HG03571 (cell line): ENCODE measurements around the gene ETV3L.

ENCODE experiments used
- ATAC-seq: cut with Tn5 transposase; IDR thresholded peaks from one replicate; pipeline ENCODE4 v1.9.1; 2021; ENCODE audit not compliant: unreplicated experiment

The ETV3L gene

DNA sequence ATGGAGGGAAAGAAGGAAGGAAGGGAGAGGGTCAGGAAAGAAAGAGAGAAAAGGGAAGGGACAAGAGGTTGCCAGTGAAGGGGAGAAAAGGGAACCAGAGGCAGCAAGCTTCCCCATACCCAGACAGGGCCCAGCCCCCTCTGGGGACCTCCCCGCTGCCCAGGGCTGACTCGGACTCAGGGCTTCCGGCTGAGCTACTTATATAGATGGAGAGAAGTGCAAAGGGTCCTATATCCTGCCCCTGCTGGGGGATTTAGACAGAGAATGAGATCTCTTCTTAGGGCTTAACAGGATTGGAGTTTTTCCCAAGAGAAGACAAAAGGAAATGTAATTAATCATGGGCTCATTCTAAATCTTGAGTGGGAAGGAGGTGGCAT lies at the start of gene ETV3L:
TSS of gene ETV3L (minus strand) at position 176 of the 377 bp plus-strand sequence. CDS start 285 bp downstream, outside the sequence.
- no peak for ATAC-seq

GRCh38 chr1:157147906-157148700 lies 48.5 kb upstream of the ETV3L start:
- ATAC-seq, result no peak

GRCh38 chr1:157147037-157147436 lies 47.4 kb upstream of the ETV3L start:
- no peak for ATAC-seq

DNA sequence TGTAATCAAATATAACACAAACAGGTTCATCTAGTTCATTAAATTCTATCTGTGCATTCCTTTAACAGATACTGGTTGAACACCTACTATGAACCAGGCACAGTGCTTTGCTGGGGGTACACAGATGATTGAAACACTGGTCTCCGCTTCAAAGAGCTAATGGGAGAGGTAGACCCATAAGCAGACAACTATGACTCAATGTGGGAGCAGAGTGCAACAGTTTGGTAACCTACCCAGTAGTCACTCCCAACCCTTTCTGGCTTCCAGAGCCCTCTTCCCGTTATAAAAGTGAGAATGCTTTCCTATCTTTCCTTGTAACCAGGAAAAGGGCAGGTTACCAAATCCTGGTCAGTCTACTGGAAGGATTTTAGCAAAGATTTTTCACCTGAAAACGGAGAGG lies 46.6 kb upstream of the ETV3L start:
- ATAC-seq, result no peak

DNA sequence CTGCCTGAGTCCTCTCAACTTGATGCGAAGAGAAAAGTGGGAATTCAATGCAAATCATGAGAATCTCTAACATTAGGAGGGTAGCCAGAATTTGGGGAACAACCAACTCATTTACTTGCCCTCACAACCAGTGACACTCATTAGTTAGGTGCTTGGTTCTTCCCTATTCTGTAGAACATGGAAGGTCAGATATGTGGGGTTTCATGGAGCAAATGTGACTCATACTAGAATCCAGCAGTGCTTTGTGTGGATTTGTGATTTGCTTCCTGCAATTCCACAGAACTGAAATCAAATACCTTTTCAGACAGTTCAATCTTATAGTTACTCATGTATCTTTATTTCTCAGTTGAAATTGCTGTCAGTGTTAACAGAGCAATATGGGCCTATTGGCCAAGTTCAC lies 45.5 kb upstream of the ETV3L start:
- no peak for ATAC-seq

DNA sequence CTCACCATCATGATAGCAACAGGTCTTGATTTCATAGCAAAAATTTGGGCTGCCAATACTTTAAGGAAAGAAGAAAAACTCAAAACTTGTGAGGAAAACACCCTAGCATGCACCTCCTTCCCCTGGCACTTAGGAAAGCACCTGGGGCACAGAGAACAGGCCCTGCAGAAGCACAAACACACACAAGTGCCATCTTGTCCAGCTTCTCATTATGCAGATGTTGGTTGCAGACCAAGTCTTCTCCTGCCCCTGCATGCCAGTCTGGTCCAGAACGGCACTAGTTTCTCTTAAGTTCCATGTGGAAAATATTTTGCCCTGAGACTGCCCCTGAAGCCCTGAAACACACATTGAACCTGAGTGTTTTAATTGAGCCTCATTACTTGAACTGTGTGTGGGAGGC lies 44.9 kb upstream of the ETV3L start:
- ATAC-seq, result no peak

DNA sequence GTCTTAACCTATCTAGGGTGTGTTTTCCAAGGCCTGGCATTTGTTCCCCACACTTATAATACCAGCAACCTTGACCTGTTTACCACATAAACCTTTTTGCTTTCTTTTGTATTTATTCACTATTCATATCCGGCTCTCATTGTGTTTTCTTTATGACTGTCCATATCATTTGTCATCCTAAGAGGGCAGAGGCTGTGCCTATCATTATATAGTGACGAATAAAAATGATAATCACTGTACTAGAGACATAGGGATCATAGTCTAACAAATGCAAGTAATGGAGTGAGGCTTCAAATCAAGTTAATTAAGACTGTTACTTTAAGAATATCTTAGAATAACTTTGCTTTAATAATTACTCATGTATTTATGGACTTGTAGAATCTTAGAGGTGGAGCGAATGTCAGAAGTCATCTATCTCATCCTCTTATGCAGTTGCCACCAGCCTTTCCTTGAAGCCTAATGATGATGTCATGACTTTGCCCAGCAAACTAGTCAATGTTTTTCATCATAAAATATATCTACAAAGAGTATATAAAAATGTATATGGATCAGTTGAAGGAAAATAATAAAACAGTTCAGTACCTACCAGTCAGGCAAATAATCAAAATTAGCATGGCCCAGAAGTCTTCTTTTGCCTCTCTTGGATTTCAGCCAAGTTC lies 43.3 kb upstream of the ETV3L start:
- ATAC-seq, result no peak

- no peak for ATAC-seq
Observed at GRCh38 chr1:157142201-157142600, 42.6 kb upstream of the ETV3L start.

DNA sequence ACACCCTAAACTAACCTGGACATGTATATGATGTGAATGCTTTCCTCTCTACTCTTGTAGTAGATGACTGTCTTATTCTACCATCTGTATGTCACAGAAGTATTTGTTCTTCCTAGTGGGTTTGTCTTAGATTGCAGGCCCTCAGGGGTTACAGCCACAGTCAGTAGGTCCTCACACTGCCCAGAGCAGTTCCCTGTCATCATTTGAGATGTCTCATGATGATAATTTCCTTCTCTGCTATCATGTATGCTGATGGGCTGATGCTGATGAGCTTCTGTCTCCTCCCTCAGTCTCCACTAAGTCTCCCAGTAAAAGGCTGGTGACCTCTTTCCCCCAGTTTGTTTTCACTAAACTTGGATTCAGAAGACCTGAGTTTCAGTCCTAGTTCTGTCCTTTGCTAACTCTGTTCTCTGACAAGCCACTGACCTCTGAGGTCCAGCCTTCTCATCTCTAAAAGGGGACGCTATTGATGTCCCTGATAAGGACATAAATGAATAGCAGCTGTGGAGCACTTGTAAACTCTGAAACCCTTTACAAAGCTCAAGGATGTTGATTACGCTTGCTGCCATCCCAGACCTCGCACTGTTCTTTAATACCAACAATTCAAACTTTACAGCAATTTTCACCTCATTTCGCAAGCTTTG lies 41.7 kb upstream of the ETV3L start:
- ATAC-seq, result no peak

GRCh38 chr1:157140063-157140588 lies 40.5 kb upstream of the ETV3L start:
- no peak for ATAC-seq

GRCh38 chr1:157139052-157139715 lies 39.6 kb upstream of the ETV3L start:
- no peak for ATAC-seq

DNA sequence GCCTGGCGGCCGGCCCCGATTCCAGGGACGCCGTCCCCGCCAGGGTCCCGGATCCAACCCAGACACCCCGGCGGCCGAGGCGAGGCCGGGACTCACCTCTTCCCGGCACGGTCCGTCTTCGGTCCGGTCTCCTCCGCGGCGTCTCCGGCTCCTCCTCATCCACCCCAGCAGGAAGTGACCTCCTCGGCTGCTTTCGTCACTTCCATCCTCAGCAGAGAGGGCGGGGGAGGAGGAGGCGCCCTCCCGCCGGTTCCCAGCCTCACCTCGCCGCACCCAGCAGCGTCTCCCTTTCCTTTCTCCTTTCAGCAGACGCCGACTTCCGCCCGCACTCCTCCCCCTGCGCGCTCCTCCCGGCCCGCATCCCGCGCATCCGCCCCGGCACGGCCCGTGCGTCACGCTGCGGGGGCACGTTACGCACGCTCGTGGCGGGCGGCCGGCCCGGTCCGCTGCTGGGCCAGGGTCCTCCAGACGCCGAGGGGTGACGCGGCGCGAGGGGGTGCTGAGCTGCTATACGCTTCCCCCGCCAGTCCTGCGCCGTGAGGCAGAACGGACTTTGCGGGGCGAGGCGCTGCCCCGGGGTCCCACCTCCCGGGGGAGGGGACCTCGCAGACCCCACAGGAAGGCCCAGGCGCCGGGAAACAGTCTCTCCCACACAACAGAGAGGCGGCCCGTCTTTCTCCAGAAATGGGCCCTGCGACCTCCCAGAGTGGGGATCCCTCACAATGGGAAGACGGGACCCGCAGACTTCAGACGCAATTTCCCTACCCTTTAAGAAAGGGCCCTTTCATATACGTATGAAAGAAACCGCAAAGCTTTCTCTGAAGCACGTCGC lies 38.8 kb upstream of the ETV3L start, which contains the start of gene ETV3:
TSS of gene ETV3 (minus strand) at position 176 of the 832 bp plus-strand sequence. CDS start 2,043 bp downstream, outside the sequence.
- peak; percentile 83 for ATAC-seq

GRCh38 chr1:157137408-157138219 lies 38.0 kb upstream of the ETV3L start:
- no peak for ATAC-seq

GRCh38 chr1:157137046-157137407 lies 37.4 kb upstream of the ETV3L start:
- ATAC-seq, result no peak

- no peak for ATAC-seq
Observed at GRCh38 chr1:157136133-157136532, 36.5 kb upstream of the ETV3L start.

GRCh38 chr1:157135646-157136045 lies 36.0 kb upstream of the ETV3L start:
- ATAC-seq, result no peak

DNA sequence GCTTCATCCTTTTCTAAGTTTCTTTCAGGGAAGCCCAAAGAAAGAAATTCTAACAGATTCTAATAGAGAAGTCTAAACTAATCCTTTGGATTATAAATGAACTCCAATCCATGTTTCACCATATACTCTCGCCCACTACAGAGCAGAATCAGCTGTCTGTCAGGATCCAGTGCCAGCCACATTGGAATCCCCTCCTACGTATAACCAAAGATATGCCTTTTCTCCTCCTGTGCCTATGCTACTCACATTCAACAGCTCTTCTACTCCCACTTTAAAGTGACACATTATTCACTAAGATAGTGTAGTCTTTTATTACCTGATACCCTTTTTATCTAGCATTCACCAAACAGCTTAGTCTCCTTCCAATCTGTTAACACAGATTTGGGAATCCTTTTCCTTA lies 35.5 kb upstream of the ETV3L start:
- ATAC-seq, result no peak

GRCh38 chr1:157134442-157134841 lies 34.8 kb upstream of the ETV3L start:
- ATAC-seq, result no peak

GRCh38 chr1:157133426-157133825 lies 33.8 kb upstream of the ETV3L start:
- no peak for ATAC-seq
